Head of caudate nucleus (tissue), 42 donors: ENCODE results near the gene MTOR.
"Not testable (repeated sequence)": the region's sequence is repeated elsewhere in the genome, so short reads cannot be mapped to it uniquely, and the experiment has no call there.

Source experiments
- DNase-seq, 42 donors: peaks; one replicate each; pipeline versions ENCODE4 v3.0.0 to v3.0.0-alpha.2; 2020 to 2021; ENCODE audit warnings: mixed read lengths in 7 of 42
- intact Hi-C: fragments of 100-400 bp; cut with DNase I; formaldehyde crosslinking; loops from one replicate; pipeline ENCODE4 v1.15.0; 2022

MTOR gene

GRCh38 chr1:11134898-11135266 is 127.5 kb downstream of the MTOR start:
- intact Hi-C loops, result no loop called here
- no peak for DNase-seq

DNA sequence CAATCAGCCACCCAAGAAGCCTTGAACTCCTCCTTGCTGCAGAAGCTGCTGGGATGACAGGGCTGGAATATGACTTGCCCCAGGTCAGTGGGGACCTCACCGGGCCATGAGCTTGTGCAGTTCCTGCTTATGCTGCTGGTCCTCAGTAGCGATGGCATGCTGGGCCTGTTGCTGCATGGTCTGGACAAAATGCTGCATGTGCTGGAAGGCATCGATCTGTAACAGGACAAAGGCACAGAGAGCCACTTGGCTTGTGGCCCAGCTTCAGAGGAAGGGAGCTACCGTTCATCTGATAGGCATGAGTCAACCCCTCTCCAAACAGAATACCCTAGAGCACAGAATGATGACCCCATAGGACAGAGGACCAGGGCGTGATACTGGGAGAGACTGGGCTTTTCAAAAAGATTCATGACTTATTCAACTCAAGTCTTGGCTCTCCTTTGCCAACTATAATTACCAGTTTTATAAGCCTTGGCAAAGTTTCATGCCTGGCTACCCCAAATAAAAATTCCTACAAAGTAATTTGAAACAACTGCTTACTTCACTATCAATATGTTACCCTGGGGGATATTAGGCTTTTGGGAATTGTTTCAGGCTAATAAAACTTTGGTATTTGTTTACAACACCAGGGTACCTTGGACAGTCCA is 128.0 kb downstream of the MTOR start:
- intact Hi-C loops, result no loop called here
- DNase-seq, result peak in 23 of 42 donors; percentile 4 to 61 (median 21)

- intact Hi-C loops, result no loop called here
- DNase-seq, result no peak
Measured at GRCh38 chr1:11132563-11133293, 129.6 kb downstream of the MTOR start.

GRCh38 chr1:11131816-11132215 is 130.5 kb downstream of the MTOR start:
- DNase-seq, result no peak

GRCh38 chr1:11130406-11130805 is 131.9 kb downstream of the MTOR start:
- intact Hi-C loops, result no loop called here
- no peak for DNase-seq

More at GRCh38 chr1:11131816-11132215, 130.5 kb downstream of the MTOR start:
- intact Hi-C loops, result no loop called here

DNA sequence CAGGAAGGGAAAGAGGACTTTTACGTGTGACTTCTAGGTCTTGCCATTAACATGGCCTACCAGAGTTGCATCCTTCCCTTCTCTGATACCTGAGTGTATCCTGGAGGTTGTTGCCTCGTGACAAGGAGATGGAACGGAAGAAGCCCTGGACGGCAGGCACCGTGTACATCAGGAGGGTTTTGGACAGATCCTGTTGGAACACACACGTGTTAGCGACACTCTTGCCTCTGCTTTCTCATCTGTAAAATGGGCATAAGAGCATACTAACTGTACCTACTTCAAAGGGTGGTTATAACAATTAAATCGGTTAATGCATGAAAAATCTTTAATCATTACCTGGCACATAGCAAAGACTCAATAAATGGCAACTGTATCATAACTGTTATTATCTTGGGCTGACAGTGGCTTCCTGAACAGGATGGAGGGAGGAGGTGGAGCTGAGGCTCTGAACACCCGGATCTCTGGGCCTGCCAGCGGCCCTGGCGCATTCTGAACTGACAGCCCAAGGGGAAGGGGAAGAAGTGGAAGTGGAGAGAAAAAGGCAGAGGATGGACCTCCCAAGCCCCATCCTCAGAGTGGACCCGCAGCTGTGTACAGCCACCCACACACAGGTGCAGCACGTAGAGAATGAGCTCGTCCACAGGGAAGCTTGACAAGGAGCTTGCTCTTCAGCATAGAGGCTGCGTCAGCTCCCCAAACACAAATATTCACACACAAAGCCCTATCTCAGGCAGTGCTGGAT is 132.5 kb downstream of the MTOR start:
- DNase-seq, result no peak
- intact Hi-C loops, result no loop called here

DNA sequence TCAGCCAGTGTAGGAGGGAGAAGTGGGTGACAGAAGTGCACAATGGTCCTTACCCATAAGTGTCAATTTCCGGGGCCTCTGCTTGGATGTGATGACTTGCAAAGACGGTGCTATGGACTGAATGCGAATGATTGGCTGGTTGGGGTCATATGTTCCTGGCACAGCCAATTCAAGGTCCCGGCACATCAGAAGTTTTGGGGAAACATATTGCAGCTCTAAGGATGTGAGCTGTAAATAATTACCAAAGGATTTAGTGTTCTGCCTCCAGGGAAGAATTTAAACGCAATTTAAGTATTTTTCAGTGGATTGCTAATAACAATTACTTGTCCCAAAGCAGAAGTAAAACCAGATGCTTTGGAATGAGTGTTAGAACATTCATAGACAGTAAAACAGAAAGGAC is 135.8 kb downstream of the MTOR start:
- intact Hi-C loops, result no loop called here
- DNase-seq, result no peak

GRCh38 chr1:11125931-11126330 is 136.4 kb downstream of the MTOR start:
- no peak for DNase-seq
- intact Hi-C loops, result no loop called here

GRCh38 chr1:11124965-11125364 is 137.4 kb downstream of the MTOR start:
- intact Hi-C loops, result no loop called here
- no peak for DNase-seq

DNA sequence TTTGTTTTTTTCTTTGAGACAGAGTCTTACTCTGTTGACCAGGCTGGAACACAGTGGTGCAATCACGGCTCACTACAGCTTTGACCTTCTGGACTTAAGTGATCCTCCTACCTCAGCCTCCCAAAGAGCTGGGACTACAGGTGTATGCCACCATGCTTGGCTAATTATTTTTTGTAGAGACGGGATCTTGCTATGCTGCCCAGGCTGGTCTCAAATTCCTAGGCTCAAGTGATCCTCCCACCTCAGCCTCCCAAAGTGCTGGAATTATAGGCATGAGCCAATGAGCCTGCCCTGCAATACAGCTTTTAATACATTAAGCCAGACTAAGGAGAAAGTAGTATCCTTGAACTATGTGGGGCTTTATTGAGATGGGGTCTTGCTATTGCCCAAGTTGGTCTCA is 146.0 kb downstream of the MTOR start:
- DNase-seq, result no peak

GRCh38 chr1:11114966-11115365 is 147.4 kb downstream of the MTOR start:
- no peak for DNase-seq
- intact Hi-C loops, result no loop called here

More for the DNA sequence above, 146.0 kb downstream of the MTOR start:
- intact Hi-C loops, result no loop called here

GRCh38 chr1:11109047-11109760 is 153.1 kb downstream of the MTOR start:
- intact Hi-C loops, result no loop called here
- peak in 16 of 42 donors; percentile 13 to 62 (median 26) for DNase-seq

DNA sequence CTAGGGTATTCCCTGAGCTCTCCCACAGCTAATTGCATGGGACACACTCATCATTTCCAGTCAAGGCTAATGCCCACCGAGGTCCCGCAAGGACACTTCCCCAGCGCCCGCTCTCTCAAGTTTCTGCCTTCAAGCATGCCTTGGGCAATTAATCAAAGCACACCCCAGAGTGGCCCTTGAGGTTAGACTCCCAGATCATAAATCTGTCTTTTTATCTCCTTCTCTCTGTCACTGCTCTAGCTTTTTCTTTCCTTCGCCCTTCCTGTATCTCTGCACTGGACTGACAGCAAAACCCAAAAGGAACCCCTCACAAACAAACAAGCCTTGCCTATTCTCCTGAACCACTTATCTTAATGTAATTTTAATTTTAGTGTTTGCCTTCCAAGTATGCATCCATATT is 154.8 kb downstream of the MTOR start:
- intact Hi-C loops, result no loop called here
- DNase-seq, result peak in 1 of 42 donors; percentile 29

- peak in 1 of 42 donors; percentile 18 for DNase-seq
- intact Hi-C loops, result no loop called here
Measured at GRCh38 chr1:11105586-11105985, 156.8 kb downstream of the MTOR start.

DNA sequence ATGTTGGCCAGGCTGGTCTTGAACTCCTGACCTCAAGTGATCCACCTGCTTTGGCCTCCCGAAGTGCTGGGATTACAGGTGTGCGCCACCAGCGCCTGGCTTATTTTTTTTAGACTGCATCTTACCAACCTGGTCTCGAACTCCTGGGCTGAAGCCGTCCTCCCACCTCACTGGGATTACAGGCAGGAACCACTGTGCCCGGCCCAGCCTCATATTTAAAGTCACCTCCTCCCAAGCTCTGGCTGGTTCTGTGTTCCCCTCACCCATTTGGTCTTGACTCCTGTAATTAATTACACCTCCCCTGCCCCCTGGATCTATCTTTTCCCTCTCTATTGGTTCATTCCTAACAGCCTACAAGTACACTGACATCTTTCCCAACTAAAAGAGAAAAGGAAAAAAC is 161.0 kb downstream of the MTOR start:
- intact Hi-C loops, result no loop called here
- DNase-seq, result peak in 2 of 42 donors; percentile 19 to 34

GRCh38 chr1:11100806-11101205 is 161.5 kb downstream of the MTOR start:
- intact Hi-C loops, result not testable (repeated sequence)
- peak in 2 of 42 donors; percentile 11 to 37 for DNase-seq

DNA sequence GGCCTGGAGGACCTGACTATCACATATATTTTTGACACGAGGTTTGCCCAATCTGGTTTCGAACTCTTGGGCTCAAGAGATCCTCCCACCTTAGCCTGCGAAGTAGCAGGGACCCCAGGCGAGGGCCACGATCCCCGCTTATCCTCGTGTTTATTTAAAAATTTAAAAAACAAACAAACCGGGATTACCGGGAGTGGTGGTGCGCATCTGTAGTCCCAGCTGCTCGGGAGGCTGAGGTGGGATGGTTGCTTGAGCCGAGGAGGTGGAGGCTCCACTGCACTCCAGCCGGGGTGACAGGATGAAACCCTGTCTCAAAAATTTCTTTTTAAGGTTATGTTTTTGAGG is 162.2 kb downstream of the MTOR start:
- intact Hi-C loops, result no loop called here
- DNase-seq, result peak in 1 of 42 donors; percentile 21

DNA sequence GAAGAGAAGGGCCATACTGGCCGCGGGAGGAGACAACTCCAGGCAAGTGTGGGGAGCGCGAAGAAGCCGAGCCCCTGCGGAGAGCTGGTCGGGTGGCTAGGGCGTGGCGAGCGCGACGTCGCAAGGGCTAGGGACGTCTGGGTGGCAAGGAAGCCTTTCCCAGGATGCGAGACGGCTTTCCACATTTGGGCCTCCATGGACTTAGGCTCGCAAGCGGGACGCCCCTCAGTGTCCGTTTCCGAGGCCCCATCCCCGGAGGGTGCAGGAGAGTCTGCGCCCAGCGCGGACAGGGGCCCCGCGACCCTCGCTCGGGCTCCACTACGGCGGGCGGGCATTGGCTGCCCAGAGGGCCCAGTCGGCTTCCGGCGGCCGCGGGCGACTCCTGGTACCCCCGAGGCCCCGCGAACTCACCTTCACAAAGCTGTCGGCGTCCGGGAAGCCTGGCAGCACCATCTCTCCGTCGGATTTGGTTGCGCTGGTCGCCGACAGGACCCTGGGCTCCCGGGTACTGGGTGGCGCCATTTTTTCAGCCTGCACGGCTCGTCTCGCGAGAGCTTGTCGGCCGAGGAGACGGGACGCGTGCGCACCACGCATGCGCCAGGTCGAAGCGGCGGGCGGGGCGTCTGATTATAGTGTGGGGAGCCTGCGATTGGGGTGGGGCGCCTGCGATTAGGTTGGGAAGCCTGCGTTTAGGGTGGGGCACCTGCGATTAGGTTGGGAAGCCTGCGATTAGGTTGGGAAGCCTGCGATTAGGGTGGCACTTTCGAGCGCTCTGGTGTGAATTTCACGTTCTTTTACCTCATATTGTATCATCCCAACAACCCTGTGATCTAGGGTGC is 162.8 kb downstream of the MTOR start, which contains the start of gene EXOSC10:
Gene EXOSC10 (minus strand): TSS at position 560 of the 839 bp plus-strand sequence. CDS start 38 bp downstream, at position 522.
- intact Hi-C loops, result no loop called here
- DNase-seq, result peak; percentile 88 to 98 (median 94)

DNA sequence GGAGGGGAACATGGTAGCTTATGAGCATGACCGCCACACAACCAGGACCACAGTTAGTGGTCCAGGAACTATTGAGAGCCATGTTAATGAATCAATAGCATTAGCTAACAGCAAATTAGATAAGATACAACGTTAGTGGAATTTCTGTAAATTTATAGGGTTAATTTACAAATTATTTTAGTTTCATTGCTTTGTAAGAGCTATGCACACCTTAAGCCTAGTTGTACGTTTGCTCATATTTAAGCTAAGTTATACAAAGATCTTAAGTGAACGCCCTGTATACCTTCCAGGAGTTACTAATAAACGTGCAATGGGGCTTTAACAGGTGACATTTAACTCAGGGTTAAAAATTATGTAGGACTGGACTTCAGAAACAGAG is 163.4 kb downstream of the MTOR start:
- no peak for DNase-seq
- intact Hi-C loops, result no loop called here
